ENCODE results near the gene GNAQ.
"Not testable (repeated sequence)": the region's sequence is repeated elsewhere in the genome, so short reads cannot be mapped to it uniquely, and the experiment has no call there.

Gene GNAQ

DNA sequence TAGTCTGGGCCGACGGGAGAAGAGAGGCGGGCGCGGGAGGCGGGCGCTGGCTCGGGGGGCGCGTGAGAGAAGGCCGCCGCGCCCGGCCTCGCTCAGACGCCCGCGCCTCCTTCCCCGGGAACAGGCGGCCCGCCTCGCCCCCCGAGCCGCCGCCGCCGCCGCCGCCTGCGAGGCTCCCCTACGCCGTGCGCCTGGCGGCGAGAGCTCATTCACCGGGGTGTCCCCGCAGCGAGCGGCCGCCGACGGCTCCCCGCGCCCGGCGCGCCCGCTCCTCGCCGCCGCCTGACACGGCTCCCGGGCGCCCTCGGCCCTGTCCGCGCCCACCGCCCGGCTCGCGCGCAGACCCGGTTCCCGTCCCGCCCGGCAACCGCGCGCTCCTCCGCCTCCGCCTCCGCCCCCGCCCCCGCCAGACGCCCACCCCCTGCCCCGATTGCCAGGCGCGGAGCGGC lies at the start of gene GNAQ:
GNAQ (minus strand) TSS at position 368 of the 449 bp plus-strand sequence. CDS start 576 bp downstream, outside the sequence.
- no peak for DNase-seq (ENCODE audit: low spot score)

GRCh38 chr9:78074385-78075291 lies 43.0 kb upstream of the GNAQ start:
- DNase-seq (ENCODE audit: low spot score) = no peak

DNA sequence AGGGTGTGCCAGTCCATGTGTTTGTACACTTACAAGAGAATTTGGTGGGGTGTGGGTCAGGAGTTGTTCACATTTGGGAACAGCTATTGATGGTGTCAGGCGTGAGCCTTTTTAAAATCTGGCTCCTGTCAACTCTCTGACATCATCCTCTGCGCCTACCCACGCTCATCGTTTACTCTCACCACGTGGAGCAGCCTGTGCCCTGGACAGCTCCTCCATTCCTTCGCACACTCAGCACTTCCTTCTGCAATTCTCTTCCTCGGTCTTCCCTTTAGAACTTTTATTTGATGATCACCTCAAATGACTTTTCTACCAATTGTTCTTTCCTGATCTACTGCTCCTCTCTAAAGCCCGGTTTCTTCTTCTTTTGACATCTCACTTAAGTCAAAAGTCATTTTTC lies 42.1 kb upstream of the GNAQ start:
- no peak for DNase-seq (ENCODE audit: low spot score)

GRCh38 chr9:78072586-78073199 lies 41.1 kb upstream of the GNAQ start:
- no peak for DNase-seq (ENCODE audit: low spot score)

DNA sequence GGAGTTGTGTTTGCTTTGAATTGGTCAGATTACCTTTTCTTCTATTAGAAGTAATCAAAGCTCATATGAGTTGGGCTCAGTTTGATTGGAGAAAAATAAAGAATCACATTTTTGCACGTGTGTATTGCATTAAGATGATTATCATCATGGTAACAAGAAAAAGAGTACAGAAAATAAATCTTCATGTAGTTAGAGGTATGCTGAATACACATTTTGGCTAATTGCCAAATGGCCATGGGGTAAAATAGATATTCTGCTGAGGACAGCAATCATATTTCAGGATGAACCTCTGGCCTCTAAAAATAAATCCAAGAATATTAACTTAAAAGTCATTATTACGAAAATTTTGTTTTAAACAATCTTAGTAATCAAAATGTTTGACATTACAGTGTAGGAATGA lies 38.9 kb upstream of the GNAQ start:
- DNase-seq (ENCODE audit: low spot score) = no peak

DNA sequence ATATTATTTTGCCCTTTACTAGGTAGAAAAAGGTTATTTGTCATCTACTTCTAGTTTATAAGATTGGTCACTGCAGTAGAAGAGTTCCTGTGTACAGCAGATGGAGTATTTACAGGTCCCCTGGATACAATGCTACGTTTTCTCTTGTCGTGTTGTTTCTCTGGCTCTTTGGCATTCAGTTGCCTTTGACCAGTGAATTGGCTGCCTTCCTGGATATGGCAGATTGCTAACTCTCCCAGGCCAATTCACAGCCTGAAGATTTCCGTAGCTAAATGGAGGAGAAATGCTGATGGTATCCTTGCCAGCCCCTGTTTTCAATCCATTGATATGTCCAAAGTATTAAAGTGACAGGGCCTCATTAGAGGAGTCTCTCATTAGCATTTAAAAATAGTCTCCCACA lies 32.5 kb upstream of the GNAQ start:
- DNase-seq (ENCODE audit: low spot score) = no peak

DNA sequence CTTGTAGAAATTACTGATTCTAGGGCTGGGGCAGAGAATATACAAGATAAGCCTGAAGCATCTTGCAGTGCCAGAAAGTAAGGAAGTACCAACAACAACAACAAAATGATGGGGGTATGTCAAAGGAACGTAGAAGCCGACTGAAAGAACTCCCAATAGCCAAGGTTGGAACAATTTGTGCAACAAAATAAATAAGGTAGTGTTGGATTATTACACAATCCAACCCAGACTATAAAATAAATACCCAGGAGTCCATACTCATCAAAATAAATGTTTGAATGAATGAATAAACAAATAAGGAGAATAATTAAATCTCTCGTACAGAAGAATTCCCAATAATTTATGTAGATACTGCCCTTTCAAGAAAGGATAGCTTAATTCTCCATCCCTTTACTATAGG lies 31.1 kb upstream of the GNAQ start:
- no peak for DNase-seq (ENCODE audit: low spot score)

DNA sequence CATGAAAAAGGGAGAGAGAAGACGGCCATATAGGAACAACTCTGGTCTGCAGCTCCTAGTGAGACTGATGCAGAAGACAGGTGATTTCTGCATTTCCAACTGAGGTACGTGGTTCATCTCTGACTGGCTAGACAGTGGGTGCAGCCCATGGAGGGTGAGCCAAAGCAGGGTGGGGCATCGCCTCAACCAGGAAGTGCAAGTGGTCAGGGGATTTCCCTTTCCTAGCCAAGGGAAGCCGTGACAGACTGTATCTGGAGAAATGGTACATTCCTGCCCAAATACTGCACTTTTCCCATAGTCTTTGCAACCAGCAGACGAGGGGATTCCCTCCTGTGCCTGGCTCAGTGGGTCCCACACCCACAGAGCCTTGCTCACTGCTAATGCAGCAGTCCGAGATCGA lies 22.6 kb upstream of the GNAQ start:
- not testable (repeated sequence) for DNase-seq (ENCODE audit: low spot score)

- DNase-seq (ENCODE audit: low spot score) = no peak
These were observed 22.0 kb upstream of the GNAQ start for GRCh38 chr9:78053627-78054026.

GRCh38 chr9:78050421-78050820 lies 18.8 kb upstream of the GNAQ start:
- DNase-seq (ENCODE audit: low spot score) = no peak

- no peak for DNase-seq (ENCODE audit: low spot score)
These were observed 17.9 kb upstream of the GNAQ start for GRCh38 chr9:78049484-78049883.

GRCh38 chr9:78047106-78047505 lies 15.5 kb upstream of the GNAQ start:
- DNase-seq (ENCODE audit: low spot score) = no peak

DNA sequence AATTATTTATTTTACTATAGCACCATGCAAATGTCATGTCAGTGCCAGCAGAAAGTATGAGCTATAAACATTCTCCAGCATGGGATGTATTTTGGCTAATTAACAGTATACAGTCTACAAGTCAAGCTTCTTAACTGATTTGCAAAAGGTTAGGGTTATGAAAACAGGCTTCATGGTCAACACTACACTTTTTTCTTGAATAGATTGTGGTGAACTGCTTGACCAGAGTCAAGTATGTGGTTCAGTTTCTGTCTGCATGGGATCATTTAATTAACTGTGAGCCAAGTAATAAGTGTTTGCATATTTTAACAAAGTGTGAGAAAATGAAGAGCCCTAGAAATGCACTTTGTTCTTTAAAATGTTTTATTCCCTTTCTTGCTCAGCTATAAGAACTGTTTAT lies 14.5 kb upstream of the GNAQ start:
- no peak for DNase-seq (ENCODE audit: low spot score)

GRCh38 chr9:78044886-78045285 lies 13.3 kb upstream of the GNAQ start:
- DNase-seq (ENCODE audit: low spot score) = no peak

DNA sequence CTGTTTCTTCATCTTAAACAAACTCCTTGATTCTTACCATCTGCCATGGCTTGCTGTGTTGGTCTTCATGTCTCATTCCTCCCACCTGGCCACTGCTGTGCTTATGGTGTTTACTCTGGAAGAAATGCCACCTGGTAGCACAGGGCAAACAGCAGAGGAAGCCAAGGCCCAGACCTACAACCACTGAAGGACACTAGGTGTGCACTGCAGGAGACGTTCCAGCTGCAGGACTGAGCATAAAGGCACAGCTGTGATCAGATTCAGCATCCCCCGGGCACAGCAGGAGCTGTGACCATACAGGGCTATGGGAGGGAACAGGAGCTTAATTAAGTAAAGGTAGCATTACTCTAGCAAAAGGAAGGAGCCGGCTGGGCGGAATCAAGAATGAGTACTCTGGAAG lies 12.6 kb upstream of the GNAQ start:
- DNase-seq (ENCODE audit: low spot score) = no peak

- DNase-seq (ENCODE audit: low spot score) = no peak
These were observed 10.4 kb upstream of the GNAQ start for GRCh38 chr9:78041971-78042370.

DNA sequence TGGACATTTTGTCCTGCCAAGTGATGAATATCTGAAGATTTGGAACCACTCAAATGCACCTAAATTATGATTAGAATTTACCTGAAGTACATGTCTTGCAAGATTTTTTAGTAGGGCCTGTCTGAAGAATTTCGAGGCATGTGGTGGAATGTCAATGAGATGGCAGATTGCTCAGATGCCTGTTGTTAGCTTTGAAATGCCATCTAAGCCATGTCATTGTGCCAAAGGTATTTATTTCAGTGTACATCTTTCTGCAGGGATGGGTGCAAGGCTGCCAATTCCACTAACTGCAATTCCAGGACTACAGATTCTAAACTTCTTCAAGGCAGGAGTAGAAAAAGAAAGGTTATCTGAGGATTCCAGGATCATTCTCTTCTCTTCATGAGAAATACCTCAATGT lies 9.1 kb upstream of the GNAQ start:
- DNase-seq (ENCODE audit: low spot score) = no peak

DNA sequence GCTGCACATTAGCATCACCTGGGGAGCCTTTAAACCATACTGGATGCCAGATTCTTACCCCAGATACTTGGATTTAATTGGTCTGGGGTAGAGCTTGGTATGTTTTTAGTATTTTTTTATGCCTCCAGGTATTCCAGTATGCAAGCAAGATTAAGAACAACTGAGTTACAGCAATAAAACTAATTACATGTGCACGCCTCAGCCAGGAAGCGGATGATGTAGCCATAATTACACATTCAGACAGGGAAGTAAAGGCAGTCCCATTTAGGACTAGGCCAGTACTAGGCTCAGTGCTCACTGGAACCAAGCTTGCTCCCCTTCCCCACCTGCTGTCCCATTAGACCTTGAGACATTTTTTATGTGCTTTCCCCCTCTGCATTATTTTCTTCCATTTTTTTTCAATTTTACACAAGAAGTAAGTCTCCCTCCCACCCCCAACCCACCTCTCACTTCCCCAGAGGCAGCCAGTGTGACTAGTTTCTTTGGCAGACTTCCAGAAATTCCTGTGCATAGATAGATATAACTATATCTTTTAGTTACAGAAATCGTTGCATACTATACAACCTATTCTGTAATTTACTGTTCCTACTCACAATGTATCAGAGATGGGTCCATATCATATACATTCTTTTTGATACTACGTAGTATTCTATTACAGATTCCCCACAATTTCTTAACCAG lies 7.1 kb upstream of the GNAQ start:
- DNase-seq (ENCODE audit: low spot score) = no peak

GRCh38 chr9:78035383-78035993 lies 3.9 kb upstream of the GNAQ start:
- DNase-seq (ENCODE audit: low spot score) = peak; percentile 45

- no peak for DNase-seq (ENCODE audit: low spot score)
These were observed 2.3 kb upstream of the GNAQ start for GRCh38 chr9:78033870-78034269.

DNA sequence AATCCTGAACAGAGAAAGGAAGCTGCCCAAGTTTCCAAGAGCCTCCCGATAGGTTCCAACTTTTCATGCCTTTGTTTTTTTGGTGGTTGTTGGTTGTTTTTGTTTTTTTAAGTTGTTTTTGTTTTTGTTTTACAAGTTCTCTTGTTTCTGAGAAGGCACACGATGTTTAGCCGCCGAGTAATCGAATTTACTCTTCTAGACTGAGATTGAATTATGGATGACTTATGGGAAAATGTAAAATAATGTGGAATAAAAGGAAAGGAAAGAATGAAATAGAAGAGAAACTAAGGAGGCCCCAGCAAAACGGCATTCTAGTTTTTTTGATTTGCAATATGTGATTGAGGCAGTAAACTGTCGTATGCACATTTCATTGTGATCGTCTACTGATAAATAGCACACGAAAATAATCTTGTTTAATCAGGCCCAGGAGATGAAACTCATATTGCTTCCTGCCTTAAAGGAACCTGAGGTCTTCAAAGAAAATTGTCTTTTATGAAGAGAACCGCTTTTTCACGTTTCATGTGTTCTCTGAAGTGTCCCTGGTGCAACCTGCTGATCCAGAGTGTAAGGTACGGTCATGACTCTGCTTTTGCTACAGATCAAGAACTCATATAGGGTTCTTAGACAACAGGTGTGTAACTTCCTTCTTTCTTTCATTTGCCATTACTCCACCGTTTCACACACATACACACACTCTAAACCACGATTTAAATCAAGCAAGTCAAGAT lies 1.3 kb upstream of the GNAQ start:
- no peak for DNase-seq (ENCODE audit: low spot score)
